WTC11 (cell line): Measurements from ENCODE around the gene CTDP1. TPM values are rescaled to one million over a fixed set of nuclear protein-coding genes. Genes with fewer than 3 reads are reported as not detected.

Experiments used
- ATAC-seq: fragments of 200-7000 bp; cut with Tn5 transposase; 2 replicates; pipeline ENCODE4 v1.10.0; 2021; ENCODE audit warnings: mild to moderate bottlenecking, moderate library complexity
- CTCF ChIA-PET: fragments of 300-600 bp; sonication (Branson Sonifier 250); formaldehyde crosslinking; loops from one replicate; lab custom pipeline; 2021; ENCODE audit warnings: antibody characterized with exemption; lab: Charles Lee
- POLR2A ChIA-PET: fragments of 350-600 bp; sonication (Branson Sonifier 250); formaldehyde crosslinking; loops from one replicate; lab custom pipeline; 2021; ENCODE audit warnings: antibody characterized with exemption; lab: Charles Lee
- DNase-seq: peaks from one replicate; pipeline ENCODE4 v3.0.0; 2021; ENCODE audit warnings: low spot score
- H3K27ac Mint-ChIP-seq: 2 replicates; pipeline ENCODE4 v1.8.0; 2021; ENCODE audit warnings: mixed read lengths
- H3K27me3 Mint-ChIP-seq: 2 replicates; pipeline ENCODE4 v1.8.0; 2021; ENCODE audit warnings: low read depth, mild to moderate bottlenecking, moderate library complexity, mixed read lengths
- H3K36me3 Mint-ChIP-seq: 2 replicates; pipeline ENCODE4 v1.8.0; 2021; ENCODE audit warnings: mixed read lengths
- H3K4me1 Mint-ChIP-seq: 2 replicates; pipeline ENCODE4 v1.8.0; 2022; ENCODE audit warnings: mixed read lengths
- H3K4me3 Mint-ChIP-seq: 2 replicates; pipeline ENCODE4 v1.8.0; 2021; ENCODE audit warnings: mild to moderate bottlenecking, moderate library complexity, mixed read lengths
- H3K9me3 Mint-ChIP-seq: 2 replicates; pipeline ENCODE4 v1.8.0; 2021; ENCODE audit warnings: mixed read lengths
- CREB1 ChIP-seq: sonication (generic); formaldehyde crosslinking; IDR thresholded peaks from 2 replicates; pipeline ENCODE4 v1.8.0; 2023; ENCODE audit warnings: mild to moderate bottlenecking, missing genetic modification reagents
- E2F1 ChIP-seq: sonication (generic); formaldehyde crosslinking; IDR thresholded peaks from 2 replicates; pipeline ENCODE4 v1.8.0; 2022; ENCODE audit warnings: mild to moderate bottlenecking, missing genetic modification reagents
- E2F4 ChIP-seq: sonication (generic); formaldehyde crosslinking; IDR thresholded peaks from 2 replicates; pipeline ENCODE4 v1.8.1; 2022; ENCODE audit warnings: low read depth, mild to moderate bottlenecking, moderate library complexity, missing genetic modification reagents, borderline replicate concordance
- GABPB1 ChIP-seq: sonication (generic); formaldehyde crosslinking; IDR thresholded peaks from 2 replicates; pipeline ENCODE4 v1.8.1; 2023; ENCODE audit warnings: mild to moderate bottlenecking, missing genetic modification reagents
- GTF2I ChIP-seq: fragments of 250-450 bp; sonication (Bioruptor Pico); conservative IDR thresholded peaks from 2 replicates; pipeline ENCODE4 v1.4.0; 2021; ENCODE audit warnings: mild to moderate bottlenecking
- MLX ChIP-seq: sonication (generic); formaldehyde crosslinking; IDR thresholded peaks from 2 replicates; pipeline ENCODE4 v1.8.1; 2023; ENCODE audit warnings: mild to moderate bottlenecking, missing genetic modification reagents, moderate library complexity
- NR3C1 ChIP-seq: sonication (generic); formaldehyde crosslinking; conservative IDR thresholded peaks from 2 replicates; pipeline ENCODE4 v1.8.1; 2023; ENCODE audit warnings: low read depth, mild to moderate bottlenecking, missing genetic modification reagents
- PRDM15 ChIP-seq: sonication (generic); formaldehyde crosslinking; IDR thresholded peaks from 2 replicates; pipeline ENCODE4 v1.8.0; 2022; ENCODE audit warnings: missing genetic modification reagents
- TEAD1 ChIP-seq: sonication (generic); formaldehyde crosslinking; IDR thresholded peaks from 2 replicates; pipeline ENCODE4 v1.8.0; 2022; ENCODE audit warnings: mild to moderate bottlenecking, missing genetic modification reagents
- ZNF219 ChIP-seq: sonication (generic); formaldehyde crosslinking; IDR thresholded peaks from 2 replicates; pipeline ENCODE4 v1.8.0; 2023; ENCODE audit warnings: missing genetic modification reagents, mild to moderate bottlenecking, borderline replicate concordance
- ZNF263 ChIP-seq: sonication (generic); formaldehyde crosslinking; IDR thresholded peaks from 2 replicates; pipeline ENCODE4 v1.8.1; 2022; ENCODE audit warnings: low read depth, mild to moderate bottlenecking, moderate library complexity, missing genetic modification reagents
- ZNF317 ChIP-seq: sonication (generic); formaldehyde crosslinking; IDR thresholded peaks from 2 replicates; pipeline ENCODE4 v1.8.1; 2023; ENCODE audit warnings: low read depth, mild to moderate bottlenecking, moderate library complexity, missing genetic modification reagents, borderline replicate concordance
- total RNA-seq: library from RNA; stranded (reverse); gene quantifications from 3 replicates; pipeline ENCODE4 v1.2.3, GENCODE V29; 2021
- TF ChIP-seq, protein P1 (sequence below): sonication (generic); formaldehyde crosslinking; IDR thresholded peaks from 2 replicates; pipeline ENCODE4 v1.8.1; 2022; ENCODE audit warnings: missing genetic modification reagents, borderline replicate concordance
- TF ChIP-seq, protein P2 (sequence below): fragments of 250-450 bp; sonication (Bioruptor Pico); IDR thresholded peaks from 2 replicates; pipeline ENCODE4 v2.1.2; 2022; ENCODE audit warnings: mild to moderate bottlenecking, moderate library complexity
- TF ChIP-seq, protein P3 (sequence below): sonication (generic); formaldehyde crosslinking; IDR thresholded peaks from 2 replicates; pipeline ENCODE4 v1.8.1; 2023; ENCODE audit warnings: mild to moderate bottlenecking, moderate library complexity, missing genetic modification reagents

CTDP1 gene
- total RNA-seq, 1 experiment from 2014 or later = 39.7 TPM

DNA sequence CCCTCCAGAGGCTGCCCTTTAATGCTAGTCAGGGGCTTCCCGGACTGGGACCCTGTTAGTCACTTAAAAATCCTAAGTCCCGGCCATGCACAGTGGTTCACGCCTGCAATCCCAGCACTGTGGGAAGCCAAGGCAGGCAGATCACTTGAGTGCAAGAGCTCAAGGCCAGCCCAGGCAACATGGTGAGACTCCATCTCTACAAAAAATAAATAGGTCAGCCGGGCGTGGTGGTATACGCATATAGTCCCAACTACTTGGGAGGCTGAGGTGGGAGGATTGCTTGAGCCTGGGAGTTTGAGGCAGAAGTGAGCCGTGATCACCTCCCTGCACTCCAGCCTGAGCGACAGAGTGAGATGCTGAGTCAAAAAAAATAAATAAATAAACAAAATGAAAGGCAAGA, 100.9 kb downstream of the CTDP1 start:
- peaks cover 18% of the 10 kb centered on the region for H3K27me3 Mint-ChIP-seq
- TF ChIP-seq E2F1 (no peak), ZNF263 (CRISPR knock-in tag) (no peak), E2F4 (no peak), TEAD1 (CRISPR knock-in tag) (no peak), NR3C1 (CRISPR knock-in tag) (no peak)
- H3K36me3 Mint-ChIP-seq = no peaks in the 10 kb centered on the region
- peaks cover 8% of the 10 kb centered on the region; the same call in 1 of the 2 replicates for H3K9me3 Mint-ChIP-seq
- H3K27ac Mint-ChIP-seq = no peak overlapping the region
- H3K4me1 Mint-ChIP-seq = no peaks in the 10 kb centered on the region
- POLR2A ChIA-PET = no interaction called here
- ATAC-seq = no peak
- CTCF ChIA-PET = no interaction called here
- DNase-seq = no peak
- H3K4me3 Mint-ChIP-seq = no peak overlapping the region

DNA sequence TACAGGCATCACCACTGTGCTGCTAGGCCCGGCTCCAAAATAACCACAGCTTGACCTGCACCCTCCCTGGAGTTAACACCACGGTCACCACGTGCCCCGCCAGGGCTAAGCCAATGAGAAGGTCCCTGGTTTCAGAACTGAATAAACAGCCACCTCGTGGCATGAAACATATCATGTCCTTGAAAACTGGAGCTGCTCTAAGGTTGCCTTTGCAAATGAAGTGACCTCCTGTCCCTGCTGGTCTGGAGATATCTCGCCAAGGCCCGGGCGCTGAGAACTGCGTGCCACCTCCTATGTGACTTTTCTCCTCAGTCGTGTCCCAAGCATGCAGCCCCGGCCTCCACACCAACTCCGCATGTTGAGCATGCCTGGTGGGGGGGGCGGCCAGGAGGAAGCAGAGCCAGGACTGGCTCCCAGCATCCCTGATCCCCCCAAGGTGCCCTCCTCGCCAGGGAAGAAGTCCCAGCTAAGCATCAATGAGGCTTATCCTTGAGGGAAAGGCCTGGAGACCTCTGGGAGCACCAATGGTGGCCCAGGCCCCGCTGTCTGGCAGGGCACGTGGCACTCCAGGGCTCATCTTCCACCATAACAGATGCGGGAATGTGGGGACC, 101.8 kb downstream of the CTDP1 start:
- no peak overlapping the region for H3K4me3 Mint-ChIP-seq
- CTCF ChIA-PET = no interaction called here
- H3K4me1 Mint-ChIP-seq = no peaks in the 10 kb centered on the region
- no peak overlapping the region for H3K27ac Mint-ChIP-seq
- TF ChIP-seq, protein P1, sequence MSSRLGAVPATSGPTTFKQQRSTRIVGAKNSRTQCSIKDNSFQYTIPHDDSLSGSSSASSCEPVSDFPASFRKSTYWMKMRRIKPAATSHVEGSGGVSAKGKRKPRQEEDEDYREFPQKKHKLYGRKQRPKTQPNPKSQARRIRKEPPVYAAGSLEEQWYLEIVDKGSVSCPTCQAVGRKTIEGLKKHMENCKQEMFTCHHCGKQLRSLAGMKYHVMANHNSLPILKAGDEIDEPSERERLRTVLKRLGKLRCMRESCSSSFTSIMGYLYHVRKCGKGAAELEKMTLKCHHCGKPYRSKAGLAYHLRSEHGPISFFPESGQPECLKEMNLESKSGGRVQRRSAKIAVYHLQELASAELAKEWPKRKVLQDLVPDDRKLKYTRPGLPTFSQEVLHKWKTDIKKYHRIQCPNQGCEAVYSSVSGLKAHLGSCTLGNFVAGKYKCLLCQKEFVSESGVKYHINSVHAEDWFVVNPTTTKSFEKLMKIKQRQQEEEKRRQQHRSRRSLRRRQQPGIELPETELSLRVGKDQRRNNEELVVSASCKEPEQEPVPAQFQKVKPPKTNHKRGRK = no peak
- TF ChIP-seq MLX (CRISPR knock-in tag) = no peak
- no peak for TF ChIP-seq GABPB1
- no peak for TF ChIP-seq PRDM15 (CRISPR knock-in tag)
- TF ChIP-seq GTF2I = no peak
- TF ChIP-seq, protein P2, sequence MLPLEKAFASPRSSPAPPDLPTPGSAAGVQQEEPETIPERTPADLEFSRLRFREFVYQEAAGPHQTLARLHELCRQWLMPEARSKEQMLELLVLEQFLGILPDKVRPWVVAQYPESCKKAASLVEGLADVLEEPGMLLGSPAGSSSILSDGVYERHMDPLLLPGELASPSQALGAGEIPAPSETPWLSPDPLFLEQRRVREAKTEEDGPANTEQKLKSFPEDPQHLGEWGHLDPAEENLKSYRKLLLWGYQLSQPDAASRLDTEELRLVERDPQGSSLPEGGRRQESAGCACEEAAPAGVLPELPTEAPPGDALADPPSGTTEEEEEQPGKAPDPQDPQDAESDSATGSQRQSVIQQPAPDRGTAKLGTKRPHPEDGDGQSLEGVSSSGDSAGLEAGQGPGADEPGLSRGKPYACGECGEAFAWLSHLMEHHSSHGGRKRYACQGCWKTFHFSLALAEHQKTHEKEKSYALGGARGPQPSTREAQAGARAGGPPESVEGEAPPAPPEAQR (CRISPR knock-in tag) = no peak
- TF ChIP-seq ZNF317 (CRISPR knock-in tag) = no peak
- TF ChIP-seq, protein P3, sequence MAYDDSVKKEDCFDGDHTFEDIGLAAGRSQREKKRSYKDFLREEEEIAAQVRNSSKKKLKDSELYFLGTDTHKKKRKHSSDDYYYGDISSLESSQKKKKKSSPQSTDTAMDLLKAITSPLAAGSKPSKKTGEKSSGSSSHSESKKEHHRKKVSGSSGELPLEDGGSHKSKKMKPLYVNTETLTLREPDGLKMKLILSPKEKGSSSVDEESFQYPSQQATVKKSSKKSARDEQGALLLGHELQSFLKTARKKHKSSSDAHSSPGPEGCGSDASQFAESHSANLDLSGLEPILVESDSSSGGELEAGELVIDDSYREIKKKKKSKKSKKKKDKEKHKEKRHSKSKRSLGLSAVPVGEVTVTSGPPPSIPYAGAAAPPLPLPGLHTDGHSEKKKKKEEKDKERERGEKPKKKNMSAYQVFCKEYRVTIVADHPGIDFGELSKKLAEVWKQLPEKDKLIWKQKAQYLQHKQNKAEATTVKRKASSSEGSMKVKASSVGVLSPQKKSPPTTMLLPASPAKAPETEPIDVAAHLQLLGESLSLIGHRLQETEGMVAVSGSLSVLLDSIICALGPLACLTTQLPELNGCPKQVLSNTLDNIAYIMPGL (CRISPR knock-in tag) = no peak
- no peak for TF ChIP-seq CREB1 (CRISPR knock-in tag)
- no peak for TF ChIP-seq ZNF219 (CRISPR knock-in tag)
- H3K9me3 Mint-ChIP-seq = peaks cover 8% of the 10 kb centered on the region; the same call in 1 of the 2 replicates
- POLR2A ChIA-PET = no interaction called here
- no peak for ATAC-seq
- no peaks in the 10 kb centered on the region for H3K36me3 Mint-ChIP-seq
- peaks cover 21% of the 10 kb centered on the region for H3K27me3 Mint-ChIP-seq
- DNase-seq = no peak
